ENCODE data around the gene CCDC51.

- no peak for TF ChIP-seq CTCF (conservative IDR thresholded peaks at IDR 0.05; ENCODE audit: low read depth, low read length)
- no peak for TF ChIP-seq EZH2 (IDR thresholded peaks at IDR 0.05; ENCODE audit: borderline replicate concordance, low read depth, low read length, poor library complexity, severe bottlenecking)
Measured at GRCh38 chr3:48422681-48423080, 17.2 kb downstream of the CCDC51 start.
